Measurements from ENCODE around the gene FAM171A1. TPM values are rescaled to one million over a fixed set of nuclear protein-coding genes. Genes with fewer than 3 reads are reported as not detected.

FAM171A1 gene
- total RNA-seq, 2 donors from 2014 or later, result 22.1 to 29.1 TPM

DNA sequence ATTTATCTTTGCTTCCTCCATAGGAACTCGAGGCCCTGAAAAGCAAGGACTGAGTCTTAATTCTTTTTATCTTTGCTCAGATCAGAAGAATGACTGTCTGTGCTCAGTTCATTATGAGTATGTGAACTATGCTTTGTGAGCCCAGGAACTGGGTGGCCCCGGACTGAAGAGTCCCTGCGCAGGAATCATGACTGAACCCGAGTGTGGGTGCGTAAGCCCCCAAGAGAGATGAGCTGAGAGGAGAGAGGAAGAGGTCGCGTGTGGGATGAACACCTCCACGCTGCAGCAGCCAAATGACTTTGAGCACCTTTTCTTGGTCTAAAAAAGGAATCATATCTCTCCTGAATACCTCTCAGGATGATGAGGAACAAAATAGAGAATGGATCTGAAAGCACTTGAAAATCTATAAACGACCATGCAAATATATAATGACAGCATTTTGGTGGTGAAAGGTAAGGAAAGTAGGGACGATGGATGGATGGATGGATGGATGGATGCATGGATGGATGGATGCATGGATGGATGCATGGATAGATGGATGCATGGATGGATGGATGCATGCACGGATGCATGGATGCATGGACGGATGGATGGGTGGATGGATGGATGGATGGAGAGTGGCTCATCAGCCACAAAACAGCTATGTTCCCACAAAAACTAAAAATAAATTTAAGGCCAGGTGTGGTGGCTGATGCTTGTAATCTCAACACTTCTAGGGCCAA lies 19.8 kb downstream of the FAM171A1 start:
- intact Hi-C loops (cut with DNase I), result no loop called here
- Histone ChIP-seq H3K4me1 (peaks cover 32% of the 10 kb centered on the region), H3K36me3 (replicated peaks in 1 of 2; ENCODE audit: insufficient read depth in 1 of 2, low read depth in 2 of 2) (no peaks in the 10 kb centered on the region), H3K4me3 (no peak overlapping the region), H3K27me3 (no peaks in the 10 kb centered on the region), H3K9me3 (no peaks in the 10 kb centered on the region), H3K27ac (no peak overlapping the region)
- DNase-seq (no peak), ATAC-seq (no peak)
- TF ChIP-seq POLR2A (IDR thresholded peaks at IDR 0.05) (no peak), CTCF (IDR thresholded peaks at IDR 0.05) (no peak)
- WGBS, 2 donors, result 74 to 79% methylated on average over 12 of the region's 12 CpGs

GRCh38 chr10:15349112-15349511 lies 22.0 kb downstream of the FAM171A1 start:
- Histone ChIP-seq H3K9me3 (no peaks in the 10 kb centered on the region), H3K4me1 (peaks cover 44% of the 10 kb centered on the region), H3K36me3 (replicated peaks in 1 of 2; ENCODE audit: insufficient read depth in 1 of 2, low read depth in 2 of 2) (no peaks in the 10 kb centered on the region), H3K27ac (peak overlapping the region in 3 of 4 donors; percentile 23 to 59 (median 35)), H3K27me3 (no peaks in the 10 kb centered on the region), H3K4me3 (no peak overlapping the region)
- no peak for ATAC-seq
- TF ChIP-seq CTCF (IDR thresholded peaks at IDR 0.05) (no peak), POLR2A (IDR thresholded peaks at IDR 0.05) (no peak)
- intact Hi-C loops (cut with DNase I), result no loop called here
- DNase-seq, result no peak
- WGBS, 2 donors, result 48 to 56% methylated on average over 5 of the region's 5 CpGs

DNA sequence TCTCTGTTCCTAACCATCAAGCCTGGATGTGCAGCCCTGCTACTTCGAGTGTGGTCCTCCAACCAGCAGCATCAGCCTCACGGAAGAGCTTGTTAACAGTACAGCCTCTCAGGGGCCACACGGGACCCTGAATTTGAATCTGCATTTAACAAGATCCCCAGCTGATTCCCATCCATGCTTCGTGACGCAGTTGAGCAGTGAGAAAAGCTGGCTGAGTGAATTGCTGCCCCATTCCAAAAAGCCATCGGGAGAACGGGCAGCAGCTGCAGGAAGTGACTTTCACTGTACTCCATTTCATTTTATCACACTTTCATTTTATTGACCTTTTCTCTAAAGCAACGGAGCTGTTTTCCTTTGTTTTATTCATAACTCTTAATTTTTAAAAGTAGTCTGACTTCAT lies 22.5 kb downstream of the FAM171A1 start:
- Histone ChIP-seq H3K36me3 (replicated peaks in 1 of 2; ENCODE audit: insufficient read depth in 1 of 2, low read depth in 2 of 2) (no peaks in the 10 kb centered on the region), H3K27me3 (no peaks in the 10 kb centered on the region), H3K4me1 (peaks cover 39% of the 10 kb centered on the region), H3K9me3 (no peaks in the 10 kb centered on the region), H3K27ac (peak overlapping the region in 3 of 4 donors; percentile 23 to 59 (median 35)), H3K4me3 (no peak overlapping the region)
- ATAC-seq, result no peak
- no peak for TF ChIP-seq CTCF (IDR thresholded peaks at IDR 0.05)
- no peak for TF ChIP-seq POLR2A (IDR thresholded peaks at IDR 0.05)
- DNase-seq, result peak in 1 of 4 donors; percentile 23
- intact Hi-C loops (cut with DNase I), result no loop called here
- WGBS, 2 donors, result 20 to 22% methylated on average over 8 of the region's 8 CpGs

GRCh38 chr10:15347150-15347549 lies 23.9 kb downstream of the FAM171A1 start:
- ATAC-seq (no peak), DNase-seq (no peak)
- no peak for TF ChIP-seq CTCF (IDR thresholded peaks at IDR 0.05)
- no peak for TF ChIP-seq POLR2A (IDR thresholded peaks at IDR 0.05)
- Histone ChIP-seq H3K4me1 (peaks cover 32% of the 10 kb centered on the region), H3K27ac (peak overlapping the region in 3 of 4 donors; percentile 1 to 77 (median 71)), H3K27me3 (no peaks in the 10 kb centered on the region), H3K36me3 (replicated peaks in 1 of 2; ENCODE audit: insufficient read depth in 1 of 2, low read depth in 2 of 2) (no peaks in the 10 kb centered on the region), H3K4me3 (no peak overlapping the region), H3K9me3 (no peaks in the 10 kb centered on the region)
- WGBS, 2 donors, result 61 to 75% methylated on average over 6 of the region's 6 CpGs
- intact Hi-C loops (cut with DNase I), result no loop called here

Measured in body of pancreas (tissue), 4 donors.